ENCODE data around the gene TMEM163.

The TMEM163 gene

DNA sequence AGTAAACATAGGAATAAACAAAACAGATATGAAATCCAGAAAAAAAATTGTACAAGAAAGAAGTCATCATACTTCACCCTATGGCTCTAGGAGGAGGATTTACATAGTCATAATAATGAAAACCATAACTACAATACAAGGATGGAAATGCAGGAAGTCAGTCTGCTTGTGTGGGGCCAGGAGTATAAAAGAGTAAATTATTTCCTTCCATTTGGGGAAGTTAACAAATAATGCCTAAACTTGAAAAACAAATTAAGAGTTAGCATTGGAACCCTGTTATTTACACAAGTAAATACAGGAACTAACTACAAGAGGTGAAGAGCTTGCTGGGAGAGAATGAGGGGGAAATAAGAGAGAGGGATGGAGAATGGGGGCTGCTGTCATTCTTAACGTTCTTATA, 15.4 kb downstream of the TMEM163 start:
- H3K4me1 ChIP-seq (ENCODE audit: control insufficient read depth, low read length): peaks cover 25% of the 10 kb centered on the region
- no peak overlapping the region for H3K4me2 ChIP-seq (ENCODE audit: low read length)
- H4K20me1 ChIP-seq (ENCODE audit: control insufficient read depth, insufficient read depth, low read depth, low read length): no peaks in the 10 kb centered on the region
- TF ChIP-seq, protein P1, sequence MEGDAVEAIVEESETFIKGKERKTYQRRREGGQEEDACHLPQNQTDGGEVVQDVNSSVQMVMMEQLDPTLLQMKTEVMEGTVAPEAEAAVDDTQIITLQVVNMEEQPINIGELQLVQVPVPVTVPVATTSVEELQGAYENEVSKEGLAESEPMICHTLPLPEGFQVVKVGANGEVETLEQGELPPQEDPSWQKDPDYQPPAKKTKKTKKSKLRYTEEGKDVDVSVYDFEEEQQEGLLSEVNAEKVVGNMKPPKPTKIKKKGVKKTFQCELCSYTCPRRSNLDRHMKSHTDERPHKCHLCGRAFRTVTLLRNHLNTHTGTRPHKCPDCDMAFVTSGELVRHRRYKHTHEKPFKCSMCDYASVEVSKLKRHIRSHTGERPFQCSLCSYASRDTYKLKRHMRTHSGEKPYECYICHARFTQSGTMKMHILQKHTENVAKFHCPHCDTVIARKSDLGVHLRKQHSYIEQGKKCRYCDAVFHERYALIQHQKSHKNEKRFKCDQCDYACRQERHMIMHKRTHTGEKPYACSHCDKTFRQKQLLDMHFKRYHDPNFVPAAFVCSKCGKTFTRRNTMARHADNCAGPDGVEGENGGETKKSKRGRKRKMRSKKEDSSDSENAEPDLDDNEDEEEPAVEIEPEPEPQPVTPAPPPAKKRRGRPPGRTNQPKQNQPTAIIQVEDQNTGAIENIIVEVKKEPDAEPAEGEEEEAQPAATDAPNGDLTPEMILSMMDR (IDR thresholded peaks at IDR 0.05; ENCODE audit: low read depth, low read length, poor library complexity, severe bottlenecking): no peak
- no peak for TF ChIP-seq EZH2phosphoT487 (IDR thresholded peaks at IDR 0.05; ENCODE audit: borderline replicate concordance, low read length)
- no peaks in the 10 kb centered on the region for H3K36me3 ChIP-seq (ENCODE audit: control insufficient read depth, low read length)
- H3F3A ChIP-seq (ENCODE audit: control insufficient read depth, insufficient read depth): no peaks in the 10 kb centered on the region
- H3K27me3 ChIP-seq (ENCODE audit: control insufficient read depth, low read length): no peaks in the 10 kb centered on the region; the same call in 1 of the 2 replicates
- no peaks in the 10 kb centered on the region for H3K9me3 ChIP-seq (ENCODE audit: control insufficient read depth, insufficient read depth, low read length)
- no peak overlapping the region for H3K27ac ChIP-seq (ENCODE audit: low read depth, low read length)
- no peaks in the 10 kb centered on the region for H3K9me2 ChIP-seq (replicated peaks; ENCODE audit: control insufficient read depth, low read length)
- H3K79me2 ChIP-seq (ENCODE audit: control insufficient read depth, low read length): no peaks in the 10 kb centered on the region
- no peak overlapping the region for H3K4me3 ChIP-seq (ENCODE audit: low read length)

DNA sequence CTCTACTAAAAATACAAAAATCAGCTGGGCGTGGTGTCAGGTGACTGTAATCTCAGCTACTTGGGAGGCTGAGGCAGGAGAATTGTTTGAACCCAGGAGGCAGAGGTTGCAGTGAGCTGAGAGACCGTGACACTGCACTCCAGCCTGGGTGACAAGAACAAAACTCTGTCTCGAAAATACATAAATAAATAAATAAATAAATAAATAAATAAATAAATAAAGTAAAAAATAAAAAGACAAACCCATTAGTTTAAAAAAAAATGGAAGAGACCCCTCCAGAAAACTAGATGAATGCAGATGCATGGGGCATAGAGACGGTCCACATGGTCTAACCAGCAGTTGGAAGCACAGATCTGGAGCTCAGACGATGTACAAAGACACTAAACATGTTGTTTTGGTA, 18.1 kb downstream of the TMEM163 start:
- TF ChIP-seq, protein P1 (IDR thresholded peaks at IDR 0.05; ENCODE audit: low read depth, low read length, poor library complexity, severe bottlenecking): no peak
- TF ChIP-seq EZH2phosphoT487 (IDR thresholded peaks at IDR 0.05; ENCODE audit: borderline replicate concordance, low read length): no peak
- H3K27ac ChIP-seq (ENCODE audit: low read depth, low read length): no peak overlapping the region
- H3K4me1 ChIP-seq (ENCODE audit: control insufficient read depth, low read length): peaks cover 18% of the 10 kb centered on the region
- no peaks in the 10 kb centered on the region for H3K9me2 ChIP-seq (replicated peaks; ENCODE audit: control insufficient read depth, low read length)
- H3K79me2 ChIP-seq (ENCODE audit: control insufficient read depth, low read length): no peaks in the 10 kb centered on the region
- H3K27me3 ChIP-seq (ENCODE audit: control insufficient read depth, low read length): no peaks in the 10 kb centered on the region
- no peak overlapping the region for H3K4me2 ChIP-seq (ENCODE audit: low read length)
- H3F3A ChIP-seq (ENCODE audit: control insufficient read depth, insufficient read depth): no peaks in the 10 kb centered on the region
- H4K20me1 ChIP-seq (ENCODE audit: control insufficient read depth, insufficient read depth, low read depth, low read length): no peaks in the 10 kb centered on the region
- no peaks in the 10 kb centered on the region for H3K36me3 ChIP-seq (ENCODE audit: control insufficient read depth, low read length)
- no peak overlapping the region for H3K4me3 ChIP-seq (ENCODE audit: low read length)
- no peaks in the 10 kb centered on the region for H3K9me3 ChIP-seq (ENCODE audit: control insufficient read depth, insufficient read depth, low read length)

DNA sequence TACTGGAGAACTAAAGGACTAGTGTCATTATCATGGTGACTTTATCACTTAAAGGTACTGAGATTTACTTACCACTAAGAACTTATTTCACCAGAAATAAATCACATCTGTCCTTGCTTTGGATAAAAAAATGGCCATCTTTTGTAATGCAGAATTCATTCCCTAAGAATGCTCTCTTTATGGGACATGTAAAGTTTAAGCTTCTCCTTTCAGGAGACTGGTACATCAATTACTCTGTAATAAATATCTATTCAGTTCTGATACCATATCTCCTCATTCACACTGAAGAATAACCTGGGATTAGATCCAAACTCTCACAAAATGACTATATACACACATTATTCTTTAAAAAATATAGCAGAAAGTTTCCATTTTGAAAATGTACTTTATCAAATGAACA, 24.4 kb downstream of the TMEM163 start:
- TF ChIP-seq EZH2phosphoT487 (IDR thresholded peaks at IDR 0.05; ENCODE audit: borderline replicate concordance, low read length): no peak
- TF ChIP-seq, protein P1 (IDR thresholded peaks at IDR 0.05; ENCODE audit: low read depth, low read length, poor library complexity, severe bottlenecking): no peak
- no peaks in the 10 kb centered on the region for H3K9me3 ChIP-seq (ENCODE audit: control insufficient read depth, insufficient read depth, low read length)
- no peaks in the 10 kb centered on the region for H3K9me2 ChIP-seq (replicated peaks; ENCODE audit: control insufficient read depth, low read length)
- H4K20me1 ChIP-seq (ENCODE audit: control insufficient read depth, insufficient read depth, low read depth, low read length): no peaks in the 10 kb centered on the region
- H3F3A ChIP-seq (ENCODE audit: control insufficient read depth, insufficient read depth): no peaks in the 10 kb centered on the region
- H3K36me3 ChIP-seq (ENCODE audit: control insufficient read depth, low read length): no peaks in the 10 kb centered on the region
- no peak overlapping the region for H3K4me3 ChIP-seq (ENCODE audit: low read length)
- no peak overlapping the region for H3K27ac ChIP-seq (ENCODE audit: low read depth, low read length)
- H3K4me2 ChIP-seq (ENCODE audit: low read length): no peak overlapping the region
- no peaks in the 10 kb centered on the region for H3K79me2 ChIP-seq (ENCODE audit: control insufficient read depth, low read length)
- H3K4me1 ChIP-seq (ENCODE audit: control insufficient read depth, low read length): peaks cover 28% of the 10 kb centered on the region
- no peaks in the 10 kb centered on the region for H3K27me3 ChIP-seq (ENCODE audit: control insufficient read depth, low read length)

All from DOHH2 (cell line).